ENCODE data around the gene CCDC192.
"Not testable (repeated sequence)": the region's sequence is repeated elsewhere in the genome, so short reads cannot be mapped to it uniquely, and the experiment has no call there.

Gene CCDC192

DNA sequence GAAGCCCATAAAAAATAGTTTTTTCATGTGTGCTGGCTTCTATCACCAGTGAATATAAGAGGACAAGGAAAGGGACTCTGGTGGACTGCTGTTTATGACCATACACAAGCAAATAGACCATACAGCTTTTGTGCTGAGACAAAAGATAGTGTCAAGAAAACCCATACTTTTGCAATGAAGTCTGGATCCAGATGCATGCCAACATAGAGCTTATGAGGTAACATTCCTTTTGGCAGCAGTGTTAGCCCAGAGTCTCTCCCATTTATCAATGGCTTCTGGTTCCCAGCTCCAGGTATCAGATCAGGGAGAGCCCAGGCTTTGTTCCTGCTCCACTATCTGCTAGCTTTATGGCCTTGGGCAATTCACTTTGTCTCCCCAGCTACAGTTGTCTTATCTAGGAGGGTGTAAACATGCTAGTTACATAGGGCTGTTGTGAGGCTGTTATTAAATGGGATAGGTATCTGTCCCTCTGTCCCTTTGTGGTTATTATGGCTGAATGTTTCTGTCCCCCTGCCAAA, 55.6 kb downstream of the CCDC192 start:
- in situ Hi-C loops (cut with HindIII; ENCODE audit: low sequenced_read_pairs): no loop called here

DNA sequence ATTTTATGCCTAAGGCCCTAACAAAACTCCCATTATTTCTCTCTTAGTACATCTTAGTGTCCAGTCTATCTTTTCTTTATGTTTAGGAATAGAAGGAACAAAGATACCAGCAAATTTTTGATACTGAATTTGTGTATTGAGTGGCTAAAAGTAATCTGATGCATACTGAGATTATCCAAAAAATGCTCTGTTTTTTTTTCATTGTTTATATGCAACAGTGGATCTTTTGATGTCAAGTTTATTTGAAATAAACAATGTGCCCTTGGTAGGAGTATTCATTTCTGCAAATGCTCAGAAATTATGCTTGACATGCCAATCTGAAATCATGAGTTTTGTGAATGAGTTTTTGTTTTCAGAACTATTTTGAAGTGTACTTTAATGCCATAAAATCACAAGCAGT, 58.7 kb downstream of the CCDC192 start:
- in situ Hi-C loops (cut with HindIII; ENCODE audit: low sequenced_read_pairs): loop anchor here (5.0 kb wide), 1 partner anchor 45 kb away; no protein-coding TSS in a partner anchor

DNA sequence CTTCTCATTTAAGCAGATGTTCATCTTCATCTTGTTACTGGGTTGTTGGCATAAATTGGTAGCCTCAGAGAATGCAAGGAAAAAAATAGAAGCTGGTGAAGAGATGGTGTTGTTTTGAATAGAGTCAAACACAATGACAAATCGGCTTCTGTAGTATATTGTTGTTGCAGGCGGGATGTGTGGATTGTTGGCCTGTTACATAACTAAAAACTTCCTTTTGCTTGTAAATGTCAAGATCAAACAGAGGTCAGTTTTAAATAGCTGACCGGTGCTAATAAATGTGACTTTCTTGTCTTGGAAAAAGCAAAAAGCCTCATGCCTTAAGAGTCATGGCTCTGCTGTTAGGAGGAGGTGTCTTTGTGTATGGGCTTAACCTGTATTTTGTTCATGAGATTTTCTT, 59.2 kb downstream of the CCDC192 start:
- in situ Hi-C loops (cut with HindIII; ENCODE audit: low sequenced_read_pairs): loop anchor here (5.0 kb wide), 1 partner anchor 45 kb away; no protein-coding TSS in a partner anchor

DNA sequence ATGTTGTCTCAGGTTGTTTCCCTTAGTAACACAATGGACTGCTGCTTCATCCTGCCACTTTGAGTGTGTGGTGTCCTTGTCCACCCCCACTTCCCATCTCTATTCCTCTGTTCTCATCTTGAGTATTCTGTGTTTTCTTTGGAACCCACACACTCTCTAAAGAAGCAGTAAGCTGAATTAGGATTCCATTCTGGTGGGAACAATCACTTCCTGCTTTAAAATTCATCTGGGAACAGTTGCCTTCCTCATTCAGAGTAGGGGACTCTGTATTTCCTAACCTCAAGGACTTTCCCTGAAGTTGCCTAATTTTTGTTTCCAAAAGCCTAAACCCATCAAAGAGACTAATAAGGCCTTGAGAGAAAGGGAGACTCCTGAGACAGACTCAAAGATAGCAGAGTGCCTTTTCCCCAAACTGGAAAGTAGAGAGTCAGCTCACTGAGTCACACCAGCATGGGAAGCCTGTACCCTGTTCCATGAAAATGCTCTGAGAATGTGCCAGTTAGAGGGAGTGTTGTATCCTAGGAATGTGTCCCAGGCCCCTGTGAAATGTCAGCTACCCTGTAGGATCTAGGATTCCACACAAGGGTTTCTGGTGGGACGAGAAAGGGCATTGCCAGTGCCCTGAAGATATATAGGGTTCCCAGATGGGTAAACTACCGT, 63.6 kb downstream of the CCDC192 start:
- in situ Hi-C loops (cut with HindIII; ENCODE audit: low sequenced_read_pairs): no loop called here

DNA sequence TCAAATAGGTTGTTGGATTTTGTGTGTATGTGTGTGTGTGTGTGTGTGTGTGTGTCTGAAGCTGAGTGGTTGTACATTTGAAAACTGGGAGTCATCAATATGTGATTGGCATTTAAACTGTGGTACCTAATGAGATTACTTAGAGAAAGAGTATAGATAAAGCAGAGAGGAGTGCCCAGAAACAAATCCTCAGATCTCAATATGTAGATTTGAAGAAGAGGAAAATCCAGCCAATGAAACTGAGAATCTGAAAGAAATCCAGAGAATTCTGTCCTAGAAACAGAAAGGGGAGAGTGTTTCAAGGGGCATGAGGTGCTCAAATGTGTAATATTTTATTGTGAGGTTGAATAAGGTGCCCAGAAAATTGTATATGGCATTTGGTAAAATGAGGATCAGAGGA, 66.2 kb downstream of the CCDC192 start:
- in situ Hi-C loops (cut with HindIII; ENCODE audit: low sequenced_read_pairs): no loop called here

DNA sequence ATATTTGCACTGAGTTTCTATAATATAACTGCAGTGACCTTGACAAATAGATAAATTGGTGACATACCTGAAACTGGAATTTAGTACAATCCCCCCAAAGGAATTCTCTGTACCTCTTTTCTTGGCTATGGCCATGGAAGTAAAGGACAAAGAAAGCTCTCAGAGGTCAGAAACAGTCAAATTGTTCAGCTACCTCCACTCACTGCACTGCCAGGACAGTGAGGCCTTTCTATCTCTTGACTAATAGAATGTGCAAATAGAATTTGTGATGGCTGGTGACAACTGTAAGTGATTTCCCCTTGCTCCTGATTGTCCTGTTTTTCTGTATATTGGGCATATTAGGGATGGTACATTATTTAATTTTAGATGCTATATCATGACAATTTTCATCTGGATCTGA, 67.1 kb downstream of the CCDC192 start:
- in situ Hi-C loops (cut with HindIII; ENCODE audit: low sequenced_read_pairs): no loop called here

DNA sequence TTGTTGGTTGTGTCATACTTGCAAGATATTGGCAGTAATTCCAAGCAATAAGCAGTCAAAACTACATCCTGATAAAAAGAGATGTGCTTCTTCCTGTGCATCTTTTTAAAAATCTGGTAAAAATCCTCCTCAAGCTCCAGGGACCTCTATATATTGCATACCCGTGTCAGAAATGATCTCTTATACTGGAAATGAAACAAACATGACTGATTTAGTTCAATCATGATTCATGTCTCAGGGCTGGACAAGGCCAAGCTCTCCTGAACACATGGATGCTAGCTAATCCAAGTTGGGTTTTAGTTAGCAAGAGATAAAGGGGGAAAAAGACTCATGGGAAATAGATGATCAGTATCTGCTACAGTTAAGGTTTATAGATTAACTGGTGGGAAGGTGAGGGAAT, 69.3 kb downstream of the CCDC192 start:
- in situ Hi-C loops (cut with HindIII; ENCODE audit: low sequenced_read_pairs): no loop called here

DNA sequence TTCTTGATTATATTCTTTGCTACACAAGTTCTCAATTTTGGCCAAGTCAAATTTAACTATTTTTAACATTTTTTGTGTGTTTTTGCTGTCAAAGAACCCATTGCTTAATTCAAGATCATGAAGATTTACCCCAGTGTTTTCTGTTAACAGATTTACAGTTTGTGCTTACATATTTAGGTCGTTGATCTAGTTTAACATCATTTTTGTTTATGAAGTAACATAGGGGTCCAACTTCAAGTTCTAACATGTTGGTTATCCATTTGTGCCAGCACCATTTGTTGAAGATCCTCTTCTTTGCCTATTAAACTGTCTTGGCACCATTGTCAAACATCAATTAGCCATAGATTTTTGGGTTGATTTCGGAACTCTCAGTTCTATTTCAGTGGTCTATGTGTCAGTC, 71.0 kb downstream of the CCDC192 start:
- in situ Hi-C loops (cut with HindIII; ENCODE audit: low sequenced_read_pairs): no loop called here

DNA sequence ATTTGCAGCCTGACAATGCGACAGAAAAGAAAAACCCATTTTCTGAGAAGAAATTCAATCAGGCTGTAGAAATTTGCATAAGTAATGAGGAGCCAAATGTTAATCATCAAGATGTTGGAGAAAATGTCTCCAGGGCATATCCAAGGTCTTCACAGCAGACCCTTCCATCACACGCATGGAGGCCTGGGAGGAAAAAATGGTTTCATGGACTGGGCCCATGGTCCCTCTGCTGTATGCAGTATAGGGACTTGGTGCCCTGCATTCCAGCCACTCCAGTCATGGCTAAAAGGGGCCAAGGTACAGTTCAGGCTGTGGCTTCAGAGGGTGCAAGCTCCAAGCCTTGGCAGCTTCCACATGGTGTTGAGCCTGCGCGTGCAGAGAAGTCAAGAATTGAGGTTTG, 73.3 kb downstream of the CCDC192 start:
- in situ Hi-C loops (cut with HindIII; ENCODE audit: low sequenced_read_pairs): no loop called here

DNA sequence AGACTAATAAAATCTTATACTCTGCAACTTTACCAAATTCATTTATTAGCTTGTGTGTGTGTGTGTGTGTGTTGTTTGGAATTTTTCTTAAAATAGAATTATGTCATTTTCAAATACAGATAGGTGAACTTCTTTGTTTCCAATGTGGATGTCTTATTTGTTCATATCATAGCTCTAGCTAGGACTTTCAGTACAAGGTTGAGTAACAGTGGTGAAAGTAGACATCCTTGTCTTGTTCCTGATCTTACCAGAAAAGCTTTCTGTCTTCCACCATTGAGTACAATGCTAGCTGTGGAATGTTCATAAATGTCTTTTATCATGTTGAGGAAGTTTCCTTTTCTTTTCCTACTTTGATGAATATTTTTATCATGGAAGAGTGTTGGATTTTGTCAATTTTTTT, 74.8 kb downstream of the CCDC192 start:
- in situ Hi-C loops (cut with HindIII; ENCODE audit: low sequenced_read_pairs): no loop called here

DNA sequence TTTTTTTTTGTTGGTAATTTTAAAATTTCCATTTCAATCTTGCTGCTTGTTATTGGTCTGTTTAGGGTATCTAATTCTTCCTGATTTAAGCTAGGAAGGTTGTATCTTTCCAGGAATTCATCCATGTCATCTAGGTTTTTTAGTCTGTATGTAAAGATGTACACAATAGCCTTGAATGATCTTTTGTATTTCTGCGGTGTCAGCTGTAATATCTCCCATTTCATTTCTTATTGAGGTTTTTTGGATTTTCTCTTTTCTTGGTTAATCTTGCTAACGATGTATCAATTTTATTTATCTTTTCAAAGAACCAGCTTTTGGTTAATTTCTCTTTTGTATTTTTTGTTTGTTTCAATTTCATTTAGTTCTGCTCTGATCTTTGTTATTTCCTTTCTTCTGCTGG, 79.3 kb downstream of the CCDC192 start:
- in situ Hi-C loops (cut with HindIII; ENCODE audit: low sequenced_read_pairs): not testable (repeated sequence)

DNA sequence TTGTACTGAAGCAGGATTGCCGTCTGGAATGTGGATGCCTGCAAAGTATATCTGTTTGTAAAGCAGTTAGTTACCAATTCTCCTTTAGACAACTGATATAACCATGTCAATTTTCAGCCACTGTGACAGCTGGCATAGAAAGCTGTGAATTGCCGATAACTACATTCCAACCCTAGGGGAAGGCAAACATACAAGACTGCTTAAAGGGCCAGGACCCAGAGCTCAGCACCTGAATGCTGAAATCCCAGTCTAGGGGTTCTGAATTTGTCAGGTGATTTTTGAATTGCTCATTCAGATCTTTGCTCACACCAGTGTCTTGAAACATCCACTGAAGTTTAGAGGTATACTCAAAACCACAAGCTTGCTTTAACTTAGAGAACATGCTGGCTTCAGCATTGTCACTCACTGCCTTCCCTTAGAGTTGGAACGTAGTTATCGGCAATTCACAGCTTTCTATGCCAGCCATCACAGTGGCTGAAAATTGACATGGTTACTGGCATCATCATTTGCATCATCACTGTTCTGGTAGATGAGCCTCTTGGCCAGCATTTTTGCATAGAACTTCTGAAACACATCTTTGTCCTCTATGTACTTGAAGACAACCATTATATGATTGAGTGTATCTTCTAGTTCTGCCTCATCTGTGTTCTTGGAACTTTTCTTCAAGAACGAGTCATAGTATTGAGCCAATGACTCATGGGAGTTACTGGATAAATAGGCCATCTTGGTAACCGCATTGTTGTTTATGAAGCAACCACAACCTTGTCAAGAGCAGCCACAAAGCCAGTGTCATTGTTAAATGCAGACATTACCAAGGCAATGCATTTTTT, 82.1 kb downstream of the CCDC192 start:
- in situ Hi-C loops (cut with HindIII; ENCODE audit: low sequenced_read_pairs): no loop called here

DNA sequence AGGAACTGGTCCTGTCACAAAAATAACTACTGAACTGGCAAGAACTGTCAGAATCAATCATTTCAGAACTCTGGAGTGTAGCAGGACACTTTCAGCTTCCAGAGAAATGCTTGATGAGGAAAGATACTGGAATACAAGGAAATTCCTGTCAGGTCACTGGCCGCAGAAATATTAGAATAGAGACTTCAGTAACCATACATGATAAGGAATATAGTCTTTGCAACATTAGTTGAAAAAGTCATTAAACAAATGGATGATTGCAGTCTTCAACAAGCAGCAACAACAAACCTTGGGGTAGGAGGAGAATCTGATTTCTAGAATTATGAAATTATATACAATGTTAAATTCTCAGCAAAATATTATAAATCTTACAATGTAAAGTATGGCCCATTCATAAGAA, 88.2 kb downstream of the CCDC192 start:
- in situ Hi-C loops (cut with HindIII; ENCODE audit: low sequenced_read_pairs): no loop called here

DNA sequence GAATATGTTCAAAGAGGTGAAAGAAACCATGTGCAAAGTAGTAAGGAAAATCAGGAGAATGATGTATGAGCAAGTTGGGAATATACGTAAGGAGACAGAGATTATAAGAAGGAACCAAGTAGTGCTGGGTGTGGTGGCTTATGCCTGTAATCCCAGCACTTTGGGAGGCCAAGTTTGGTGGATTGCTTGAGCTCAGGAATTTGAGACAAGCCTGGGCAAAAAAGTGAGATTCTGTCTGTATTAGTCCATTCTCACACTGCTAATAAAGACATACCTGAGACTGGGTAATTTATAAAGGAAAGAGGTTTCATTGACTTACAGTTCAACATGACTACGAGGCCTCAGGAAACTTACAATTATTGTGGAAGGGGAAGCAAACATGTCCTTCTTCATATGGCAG, 88.7 kb downstream of the CCDC192 start:
- in situ Hi-C loops (cut with HindIII; ENCODE audit: low sequenced_read_pairs): not testable (repeated sequence)

DNA sequence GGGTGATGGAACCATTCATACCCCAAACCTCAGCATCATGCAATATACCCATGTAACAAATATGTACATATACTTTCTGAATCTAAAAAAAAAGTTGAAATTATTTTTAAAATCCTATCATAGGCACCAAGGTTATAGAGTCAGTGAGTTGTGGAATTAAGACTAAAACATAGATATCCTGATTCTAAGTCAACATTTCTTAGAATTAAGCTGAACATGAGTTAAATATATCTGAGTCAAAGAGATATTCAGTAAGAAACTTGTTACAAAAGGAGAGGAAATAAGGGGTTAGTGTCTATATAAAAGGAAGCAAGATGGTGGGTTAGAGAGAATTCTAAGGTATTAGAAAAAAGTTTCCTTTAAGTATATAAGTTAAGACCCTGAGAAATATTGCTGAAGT, 89.9 kb downstream of the CCDC192 start:
- in situ Hi-C loops (cut with HindIII; ENCODE audit: low sequenced_read_pairs): no loop called here

DNA sequence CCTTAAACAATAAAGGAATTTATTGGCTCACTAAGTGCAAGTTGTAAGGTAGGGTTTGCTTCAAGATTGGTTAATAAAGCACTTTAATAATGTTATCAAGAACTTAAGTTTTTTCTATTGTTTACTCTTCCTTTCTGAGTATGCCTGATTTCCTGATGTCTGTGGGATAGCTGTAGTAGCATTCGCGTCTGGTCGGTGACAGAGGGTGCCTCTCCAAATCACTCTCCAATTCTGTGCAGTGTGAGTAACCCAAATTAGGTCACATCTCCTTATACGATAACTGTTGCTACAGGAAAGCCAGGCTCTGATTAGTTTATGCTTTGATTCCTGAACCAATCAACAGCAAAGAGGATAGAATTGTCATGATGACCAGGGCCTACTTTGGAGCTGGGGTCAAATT, 90.7 kb downstream of the CCDC192 start:
- in situ Hi-C loops (cut with HindIII; ENCODE audit: low sequenced_read_pairs): no loop called here

DNA sequence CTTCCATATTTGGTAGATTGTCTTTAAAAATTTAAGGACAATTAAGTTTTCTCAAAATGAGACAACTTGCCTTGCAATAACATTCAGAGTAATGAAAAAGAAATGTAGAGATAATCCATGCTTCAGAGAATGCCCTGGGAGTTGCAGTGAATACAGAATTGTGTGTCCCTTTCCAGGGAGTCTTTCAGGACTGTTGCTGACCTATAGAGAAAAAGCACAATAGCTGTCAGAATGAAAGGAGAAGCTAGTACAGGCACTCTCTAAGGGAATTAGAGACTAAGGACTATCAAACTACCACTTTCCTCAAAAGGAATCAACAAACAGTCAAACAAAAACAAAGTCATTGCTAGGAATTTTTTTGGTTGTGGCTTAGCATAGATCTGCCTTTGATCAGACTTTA, 93.0 kb downstream of the CCDC192 start:
- in situ Hi-C loops (cut with HindIII; ENCODE audit: low sequenced_read_pairs): no loop called here

DNA sequence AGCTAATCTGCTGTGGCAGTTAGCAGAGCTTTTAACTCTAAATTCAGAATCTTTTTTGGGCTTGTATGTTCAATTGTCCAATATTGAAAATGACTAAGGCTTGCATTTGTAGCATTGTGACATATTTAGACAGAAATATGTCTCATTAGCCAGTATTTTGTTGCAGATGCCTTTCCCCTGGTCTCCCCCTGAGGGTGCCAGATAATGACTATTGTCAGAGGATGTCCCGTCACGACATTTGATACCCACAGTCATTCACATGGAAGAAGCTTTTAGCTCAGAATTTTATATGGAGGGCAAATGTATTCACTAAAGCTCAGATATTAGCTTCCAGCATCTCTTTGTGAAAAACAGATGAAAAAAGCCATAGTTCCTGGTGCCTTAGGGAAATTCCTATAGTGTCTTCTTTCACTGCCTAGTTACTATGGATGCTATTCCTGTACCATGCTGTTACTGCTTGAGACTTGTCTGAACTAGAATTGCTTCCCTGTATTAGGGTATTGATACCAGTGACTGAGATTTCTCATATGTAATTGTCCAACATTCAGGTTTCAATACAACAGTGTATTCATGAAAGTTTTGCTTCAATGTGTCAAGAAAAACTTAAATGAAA, 96.2 kb downstream of the CCDC192 start:
- in situ Hi-C loops (cut with HindIII; ENCODE audit: low sequenced_read_pairs): no loop called here

DNA sequence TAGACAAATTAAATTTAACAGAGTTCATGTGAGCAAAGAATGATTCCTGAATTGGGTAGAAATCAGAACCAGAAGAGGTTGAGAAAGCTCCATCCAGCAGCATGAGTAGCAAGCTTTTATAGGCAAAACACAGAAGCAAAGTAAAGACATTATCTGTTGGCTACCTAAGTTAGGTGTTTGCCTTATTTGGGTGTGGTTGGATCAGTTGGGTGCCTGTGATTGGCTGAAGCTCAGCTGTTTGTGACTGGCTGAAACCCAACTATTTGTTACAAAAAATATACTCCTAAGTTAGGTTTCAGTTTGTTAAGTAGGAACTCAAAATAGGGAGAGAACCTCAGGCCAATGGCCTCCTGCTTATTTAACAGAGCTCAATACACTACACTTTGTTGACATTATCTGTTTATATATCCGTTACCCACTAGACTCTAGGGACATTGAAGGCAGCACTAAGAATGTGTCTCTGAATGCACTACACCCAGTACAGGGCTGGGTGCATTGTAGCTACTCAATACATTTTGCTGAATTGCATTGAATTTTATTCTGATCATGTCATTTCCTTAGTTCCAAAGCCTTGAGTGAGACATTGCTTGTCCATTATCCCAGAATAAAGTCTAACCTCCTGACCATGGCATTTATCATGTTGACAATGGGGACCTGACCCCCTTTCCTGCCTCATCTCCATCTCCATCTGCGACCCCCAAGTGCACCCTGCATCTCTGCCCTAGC, 98.7 kb downstream of the CCDC192 start:
- in situ Hi-C loops (cut with HindIII; ENCODE audit: low sequenced_read_pairs): no loop called here

DNA sequence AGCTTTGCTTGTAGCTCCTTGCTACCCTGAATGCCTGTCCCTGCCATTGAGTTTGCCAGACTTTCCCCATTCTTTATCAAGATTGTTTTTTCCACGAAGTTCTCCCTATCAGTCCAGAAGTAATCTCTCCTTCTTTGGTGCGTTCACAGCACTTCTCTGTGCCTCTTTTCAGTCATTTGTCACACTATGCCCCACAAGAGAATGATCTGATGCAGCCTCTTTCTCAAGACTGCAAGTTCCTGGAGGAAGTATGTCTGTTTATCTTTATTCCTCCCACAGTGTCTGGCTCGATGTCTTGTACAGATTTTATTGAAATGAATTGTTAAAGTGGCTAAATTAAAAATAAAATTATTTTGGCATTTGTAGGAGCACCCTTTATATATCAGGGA, 99.3 kb downstream of the CCDC192 start:
- in situ Hi-C loops (cut with HindIII; ENCODE audit: low sequenced_read_pairs): no loop called here

DNA sequence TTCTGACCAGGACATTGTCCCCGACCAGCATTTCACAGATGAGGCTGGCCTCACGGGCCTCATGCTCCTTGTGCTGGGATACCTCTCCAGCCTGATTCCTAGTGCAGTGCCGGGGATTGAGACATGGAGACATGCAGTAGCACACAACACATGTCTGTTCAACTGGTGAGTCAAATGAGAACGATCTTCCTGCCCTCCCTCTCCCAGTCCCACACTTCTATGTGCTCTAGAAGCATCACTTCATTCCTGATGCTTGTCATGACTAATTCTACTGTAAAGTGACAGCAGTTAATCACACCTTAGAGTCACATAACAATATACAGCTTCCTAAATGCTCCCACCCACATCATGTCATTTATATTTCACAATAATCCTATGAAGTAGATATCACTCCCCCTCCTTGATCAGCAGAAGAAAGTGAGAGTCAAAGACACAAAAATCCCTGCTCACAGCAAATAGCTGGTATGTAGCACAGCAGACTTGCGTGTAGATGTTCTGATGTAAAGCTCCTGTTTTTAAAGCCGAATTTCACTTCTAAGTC, 101.8 kb downstream of the CCDC192 start:
- in situ Hi-C loops (cut with HindIII; ENCODE audit: low sequenced_read_pairs): loop anchor here (5.0 kb wide), 1 partner anchor 43 kb away; no protein-coding TSS in a partner anchor
